Activated naive CD4-positive, alpha-beta T cell treated with Interleukin-2 at 50 U/mL for 16 hours (primary cell): Measurements from ENCODE around the gene LCN1.

ENCODE experiments used
- DNase-seq: peaks from one replicate; pipeline ENCODE4 v3.0.0-alpha.2; 2020

Gene LCN1

DNA sequence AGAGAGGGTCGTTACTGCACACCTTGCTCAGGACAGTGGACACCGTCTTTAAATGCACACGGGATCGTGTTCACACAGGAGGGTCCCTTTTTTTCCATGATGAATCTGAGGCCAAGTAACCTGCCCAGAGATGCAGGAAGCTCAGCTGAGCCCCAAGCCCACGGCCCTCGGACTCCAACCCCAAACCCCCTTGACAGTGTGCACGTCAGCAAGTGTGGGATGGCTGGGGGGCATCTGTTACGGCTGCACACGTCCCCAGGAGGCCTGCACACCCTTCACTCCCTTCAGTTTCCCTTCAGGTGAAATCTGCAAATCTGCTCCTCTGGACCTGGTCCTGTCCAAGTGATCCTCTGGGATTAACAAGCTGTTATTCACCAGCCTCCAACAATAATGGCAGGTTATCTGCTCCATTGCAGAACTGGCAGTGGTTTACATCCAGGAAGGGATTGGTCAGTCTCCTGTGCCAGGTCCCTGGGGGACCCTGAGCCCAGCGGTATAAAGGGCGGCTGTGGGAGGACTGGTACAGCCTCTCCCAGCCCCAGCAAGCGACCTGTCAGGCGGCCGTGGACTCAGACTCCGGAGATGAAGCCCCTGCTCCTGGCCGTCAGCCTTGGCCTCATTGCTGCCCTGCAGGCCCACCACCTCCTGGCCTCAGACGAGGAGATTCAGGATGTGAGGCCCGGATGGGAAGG, at the start of gene LCN1:
Gene LCN1 (plus strand): TSS at position 525 of the 692 bp plus-strand sequence. CDS start 58 bp downstream, at position 583.
- DNase-seq, result no peak

GRCh38 chr9:135471791-135472640, 49.2 kb upstream of the LCN1 start:
- DNase-seq, result no peak

DNA sequence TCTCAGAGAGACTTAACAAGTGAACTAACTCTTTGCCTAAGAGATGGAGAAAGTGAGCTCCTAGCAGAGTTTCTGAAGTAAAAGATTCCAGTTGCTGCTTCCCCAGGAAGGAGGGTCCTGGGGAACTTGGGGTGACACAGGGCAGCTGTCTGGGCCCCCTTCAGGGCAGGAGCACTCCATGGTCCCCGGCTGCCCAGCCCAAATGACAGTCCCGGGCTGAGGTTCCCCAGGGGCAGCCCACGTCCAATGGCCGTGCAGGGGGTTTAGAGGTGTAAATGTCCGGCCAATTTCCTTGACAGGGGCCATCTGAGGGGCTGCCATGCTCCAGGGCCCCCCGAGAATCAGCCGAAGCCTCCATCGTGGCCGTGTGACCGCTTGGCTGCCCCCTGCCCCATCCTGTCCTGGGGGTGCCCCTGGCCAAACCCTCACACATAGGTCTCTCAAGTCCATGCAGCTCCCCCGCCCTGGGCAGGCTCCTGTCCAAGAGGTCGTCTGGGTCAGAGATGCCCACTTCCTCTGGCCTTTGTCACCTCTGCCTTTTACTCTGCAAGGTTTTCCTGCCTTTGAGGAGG, 47.2 kb upstream of the LCN1 start:
- DNase-seq, result no peak

GRCh38 chr9:135474915-135475314, 46.3 kb upstream of the LCN1 start:
- peak; percentile 37 for DNase-seq

GRCh38 chr9:135476561-135477355, 44.5 kb upstream of the LCN1 start:
- DNase-seq, result no peak

GRCh38 chr9:135478191-135478590, 43.0 kb upstream of the LCN1 start:
- no peak for DNase-seq

GRCh38 chr9:135478829-135479468, 42.3 kb upstream of the LCN1 start:
- DNase-seq, result peak; percentile 21

DNA sequence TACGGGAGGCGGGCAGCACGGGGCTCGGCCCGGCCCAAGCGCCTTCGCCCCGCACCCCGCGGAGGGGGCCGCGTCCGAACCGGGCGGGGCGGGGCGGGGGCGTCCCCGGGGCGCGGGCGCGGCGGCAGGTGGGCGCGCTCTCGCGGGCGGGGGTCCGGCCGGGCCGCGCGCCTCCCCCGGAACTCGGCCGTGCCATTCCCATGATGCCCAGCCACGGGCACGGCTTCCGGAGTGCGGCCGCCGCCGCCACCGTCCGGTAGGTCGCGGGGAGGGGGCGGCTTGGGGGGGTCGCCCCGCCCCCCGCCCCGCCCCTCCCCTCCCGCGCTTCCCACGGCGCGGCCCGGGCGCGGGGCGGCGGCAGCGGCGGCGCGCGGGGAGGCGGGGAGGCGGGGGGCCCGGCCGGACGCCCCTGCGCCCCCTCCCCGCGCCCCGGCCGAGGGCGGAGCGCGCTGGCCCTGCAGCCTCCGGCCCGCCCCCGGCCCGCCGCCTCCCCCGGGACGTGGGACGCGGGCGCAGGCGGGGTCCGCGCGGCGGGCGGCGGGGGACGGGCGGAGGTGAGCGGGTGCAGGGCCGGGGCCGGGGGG, 41.7 kb upstream of the LCN1 start, which contains the start of gene PPP1R26:
Gene PPP1R26 (plus strand): TSS at position 314 of the 584 bp plus-strand sequence. CDS start 4,729 bp downstream, outside the sequence.
- no peak for DNase-seq

- DNase-seq, result peak; percentile 9
These were observed 40.9 kb upstream of the LCN1 start for GRCh38 chr9:135480071-135480939.

DNA sequence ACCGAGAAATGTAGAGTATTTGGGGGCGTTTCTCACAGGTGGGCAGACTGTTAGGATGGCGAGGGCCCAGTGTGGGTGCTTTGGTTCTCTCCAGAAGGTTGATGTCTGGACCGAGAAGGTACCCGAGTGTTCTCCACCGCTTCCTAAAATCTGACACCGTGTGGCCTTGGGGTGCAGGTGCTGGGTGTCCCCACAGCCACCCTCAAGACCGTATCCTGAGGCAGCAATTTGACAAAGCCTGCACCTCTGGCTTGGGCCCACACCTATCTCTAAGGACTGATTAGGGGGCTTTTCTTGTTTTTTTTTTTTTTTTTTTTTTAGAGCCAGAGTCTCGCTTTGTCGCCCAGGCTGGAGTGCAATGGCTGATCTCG, 40.3 kb upstream of the LCN1 start:
- DNase-seq, result no peak

DNA sequence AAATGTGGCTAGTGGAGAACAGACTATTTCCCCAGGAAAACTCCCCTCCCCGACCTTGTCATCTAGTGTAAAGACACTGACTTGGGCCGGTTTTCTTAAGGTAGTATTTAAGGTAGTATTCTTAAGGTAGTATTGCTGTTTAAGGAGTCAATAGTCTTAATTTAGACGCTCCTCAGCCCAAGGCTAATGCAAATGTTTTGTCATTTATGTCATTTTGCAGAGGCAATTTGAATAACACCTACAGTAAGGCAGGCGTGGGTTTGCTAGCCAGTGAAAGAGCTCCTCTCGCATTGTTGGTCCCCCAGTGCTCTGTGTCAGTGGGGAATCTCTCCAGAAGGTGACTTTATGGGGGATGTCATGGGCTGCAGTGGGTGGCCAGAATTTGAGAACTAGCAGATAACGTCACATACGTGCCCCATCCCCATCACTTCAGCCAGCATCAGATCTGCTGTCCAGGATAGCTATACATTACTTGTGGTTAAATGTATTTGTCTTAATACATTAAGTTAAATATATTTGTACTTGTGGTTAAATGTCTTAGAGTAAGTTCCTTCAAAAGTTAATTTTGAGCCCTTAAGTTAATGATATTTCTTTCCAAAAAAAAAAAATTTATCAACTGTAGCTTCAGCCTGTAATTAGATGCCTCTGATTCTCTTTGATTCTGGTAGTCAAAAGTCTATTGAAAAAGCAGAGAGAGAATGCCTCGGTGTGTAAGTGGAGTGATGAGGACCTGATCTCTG, 39.1 kb upstream of the LCN1 start:
- DNase-seq, result no peak

DNA sequence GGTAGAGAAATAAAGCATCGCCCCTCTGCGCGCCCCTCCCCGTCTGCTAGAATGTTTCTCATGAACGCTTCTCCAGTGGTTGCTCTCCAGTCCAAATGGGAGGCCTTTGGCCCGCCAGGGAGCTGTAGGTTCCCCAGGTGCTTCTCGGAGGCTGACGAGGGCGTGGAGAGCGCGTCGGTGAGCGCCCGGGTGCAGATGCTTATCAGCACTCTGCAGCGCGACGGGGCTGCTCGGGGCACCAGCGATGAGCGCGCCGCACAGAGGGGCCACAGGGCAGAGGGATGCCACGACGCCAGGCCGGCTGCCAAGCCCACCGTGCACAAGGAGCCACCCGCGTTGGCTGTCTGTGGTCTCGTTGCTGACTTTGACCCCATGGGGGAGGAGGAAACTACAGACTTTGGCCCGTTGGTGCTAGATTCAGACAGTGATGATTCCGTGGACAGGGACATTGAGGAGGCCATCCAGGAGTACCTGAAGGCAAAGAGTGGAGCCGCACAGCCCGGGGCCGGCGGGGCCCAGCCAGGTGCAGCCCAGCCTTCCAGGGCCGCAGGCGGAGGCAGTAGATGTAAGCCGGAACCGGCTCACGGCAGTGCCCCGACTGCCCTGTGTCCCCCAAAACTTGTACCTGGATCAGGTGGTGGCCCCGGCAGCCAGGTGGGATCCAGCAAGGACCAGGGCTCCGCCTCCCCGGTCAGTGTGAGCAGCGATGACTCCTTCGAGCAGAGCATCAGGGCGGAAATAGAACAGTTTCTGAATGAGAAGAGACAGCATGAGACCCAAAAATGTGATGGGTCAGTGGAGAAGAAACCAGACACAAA, 36.6 kb upstream of the LCN1 start:
- DNase-seq, result no peak

DNA sequence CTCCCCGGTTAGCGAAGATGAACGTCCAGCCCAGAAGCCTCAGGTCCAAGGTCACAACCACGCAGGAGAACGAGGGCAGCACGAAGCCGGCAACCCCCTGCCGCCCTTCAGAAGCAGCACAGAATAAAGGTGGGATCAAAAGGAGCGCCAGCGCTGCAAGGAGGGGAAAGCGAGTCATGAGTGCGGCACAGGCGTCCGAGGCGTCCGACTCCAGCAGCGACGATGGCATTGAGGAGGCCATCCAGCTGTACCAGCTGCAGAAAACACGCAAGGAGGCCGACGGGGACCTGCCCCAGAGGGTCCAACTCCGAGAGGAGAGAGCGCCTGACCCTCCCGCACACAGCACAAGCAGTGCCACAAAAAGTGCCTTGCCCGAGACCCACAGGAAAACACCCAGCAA, 35.9 kb upstream of the LCN1 start:
- DNase-seq, result no peak

GRCh38 chr9:135485832-135486231, 35.4 kb upstream of the LCN1 start:
- DNase-seq, result no peak

DNA sequence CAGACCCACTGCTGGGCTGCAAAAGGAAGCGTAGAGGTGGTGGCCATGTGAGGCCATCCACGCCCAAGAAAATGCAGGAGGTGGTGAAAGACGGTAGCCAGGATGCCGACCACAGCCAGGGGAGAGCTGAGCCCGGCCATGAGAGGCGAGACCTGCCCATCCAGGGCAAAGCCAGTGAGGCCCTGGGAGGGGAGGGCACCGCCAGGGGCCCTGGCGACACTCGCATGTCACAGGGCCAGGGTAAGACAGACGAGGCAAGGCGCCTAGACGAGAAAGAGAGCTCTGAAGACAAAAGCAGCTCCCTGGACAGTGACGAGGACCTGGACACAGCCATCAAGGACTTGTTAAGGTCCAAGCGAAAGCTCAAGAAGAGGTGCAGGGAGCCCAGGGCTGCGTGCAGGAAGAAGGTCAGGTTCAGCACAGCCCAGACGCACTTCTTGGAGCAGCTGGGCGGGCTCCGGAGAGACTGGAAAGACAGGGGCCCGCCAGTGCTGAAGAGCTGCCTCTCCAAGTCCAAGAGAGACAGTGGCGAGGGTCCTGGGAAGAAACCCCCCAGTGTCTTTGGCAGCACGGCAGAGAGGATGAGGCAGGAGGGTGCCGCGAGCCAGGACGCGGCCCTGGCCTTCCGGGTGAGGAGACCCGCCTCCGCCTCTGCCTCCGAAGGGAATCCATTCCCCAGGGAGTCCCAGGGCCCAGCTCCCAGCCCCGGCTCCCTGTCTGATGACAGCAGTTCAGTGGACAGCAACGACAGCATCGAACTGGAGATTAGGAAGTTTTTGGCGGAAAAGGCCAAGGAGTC, 34.8 kb upstream of the LCN1 start:
- DNase-seq, result no peak

GRCh38 chr9:135487281-135488012, 33.8 kb upstream of the LCN1 start:
- no peak for DNase-seq

GRCh38 chr9:135488013-135488330, 33.3 kb upstream of the LCN1 start:
- no peak for DNase-seq

DNA sequence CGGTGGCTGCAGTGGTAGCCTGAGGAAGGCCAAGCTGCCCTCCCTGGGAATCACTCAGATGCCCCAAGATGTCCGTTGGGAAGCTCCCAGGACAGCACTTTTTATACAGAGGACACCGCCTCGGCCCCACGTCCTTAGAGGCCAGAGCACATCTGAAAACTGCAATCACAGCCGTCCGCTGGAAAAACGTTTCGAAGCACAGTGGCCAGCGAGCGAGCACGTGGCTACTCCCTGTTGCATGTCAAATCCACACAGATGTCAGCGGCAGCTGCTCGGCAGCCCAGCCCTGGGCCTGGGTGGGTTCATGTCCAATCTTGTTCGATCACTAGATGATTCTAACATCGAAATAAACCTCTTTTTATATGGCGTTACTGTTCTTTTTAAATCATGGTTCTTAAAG, 32.7 kb upstream of the LCN1 start:
- DNase-seq, result no peak
